ENCODE data around the gene HELZ2.
A peak's percentile ranks its signal among the peaks of the same experiment; 100 is the strongest.

The HELZ2 gene

GRCh38 chr20:63590218-63591146 is 16.4 kb upstream of the HELZ2 start:
- Mint-ChIP-seq H3K9me3 (no peaks in the 10 kb centered on the region), H3K4me3 (no peak overlapping the region), H3K36me3 (ENCODE audit: low read depth) (peaks cover 24% of the 10 kb centered on the region), H3K4me1 (peaks cover 11% of the 10 kb centered on the region), H3K27ac (no peak overlapping the region), H3K27me3 (no peaks in the 10 kb centered on the region)
- DNase-seq: no peak
- ATAC-seq: no peak

GRCh38 chr20:63589261-63590217 is 15.5 kb upstream of the HELZ2 start:
- Mint-ChIP-seq H3K27ac (no peak overlapping the region), H3K36me3 (ENCODE audit: low read depth) (peaks cover 21% of the 10 kb centered on the region), H3K9me3 (no peaks in the 10 kb centered on the region), H3K4me1 (peaks cover 11% of the 10 kb centered on the region), H3K27me3 (no peaks in the 10 kb centered on the region), H3K4me3 (no peak overlapping the region)
- ATAC-seq (no peak), DNase-seq (no peak)

GRCh38 chr20:63588641-63589041 is 14.6 kb upstream of the HELZ2 start:
- H3K27ac Mint-ChIP-seq: no peak overlapping the region
- H3K4me3 Mint-ChIP-seq: no peak overlapping the region
- H3K4me1 Mint-ChIP-seq: peaks cover 11% of the 10 kb centered on the region
- no peaks in the 10 kb centered on the region for H3K9me3 Mint-ChIP-seq
- H3K27me3 Mint-ChIP-seq: no peaks in the 10 kb centered on the region
- ATAC-seq (no peak), DNase-seq (no peak)
- H3K36me3 Mint-ChIP-seq (ENCODE audit: low read depth): peaks cover 21% of the 10 kb centered on the region

GRCh38 chr20:63587776-63588591 is 13.9 kb upstream of the HELZ2 start:
- ATAC-seq: no peak

GRCh38 chr20:63587256-63587655 is 13.2 kb upstream of the HELZ2 start:
- Mint-ChIP-seq H3K4me1 (peaks cover 11% of the 10 kb centered on the region), H3K27ac (no peak overlapping the region), H3K4me3 (no peak overlapping the region), H3K27me3 (no peaks in the 10 kb centered on the region), H3K36me3 (ENCODE audit: low read depth) (peaks cover 14% of the 10 kb centered on the region), H3K9me3 (no peaks in the 10 kb centered on the region)
- no peak for DNase-seq
- no peak for ATAC-seq

More at GRCh38 chr20:63587776-63588591, 13.9 kb upstream of the HELZ2 start:
- H3K4me1 Mint-ChIP-seq: peaks cover 11% of the 10 kb centered on the region
- no peak for DNase-seq
- H3K27ac Mint-ChIP-seq: no peak overlapping the region
- no peaks in the 10 kb centered on the region for H3K27me3 Mint-ChIP-seq
- H3K9me3 Mint-ChIP-seq: no peaks in the 10 kb centered on the region
- no peak overlapping the region for H3K4me3 Mint-ChIP-seq
- peaks cover 15% of the 10 kb centered on the region for H3K36me3 Mint-ChIP-seq (ENCODE audit: low read depth)

GRCh38 chr20:63586797-63587196 is 12.8 kb upstream of the HELZ2 start:
- ATAC-seq: no peak
- Mint-ChIP-seq H3K27me3 (no peaks in the 10 kb centered on the region), H3K4me1 (peaks cover 11% of the 10 kb centered on the region), H3K9me3 (no peaks in the 10 kb centered on the region), H3K4me3 (no peak overlapping the region), H3K36me3 (ENCODE audit: low read depth) (peaks cover 11% of the 10 kb centered on the region), H3K27ac (no peak overlapping the region)
- DNase-seq: no peak

- no peak for DNase-seq
- no peaks in the 10 kb centered on the region for H3K27me3 Mint-ChIP-seq
- no peak overlapping the region for H3K27ac Mint-ChIP-seq
- no peak for ATAC-seq
- H3K4me1 Mint-ChIP-seq: peaks cover 11% of the 10 kb centered on the region
- no peak overlapping the region for H3K4me3 Mint-ChIP-seq
- H3K9me3 Mint-ChIP-seq: no peaks in the 10 kb centered on the region
- peaks cover 8% of the 10 kb centered on the region for H3K36me3 Mint-ChIP-seq (ENCODE audit: low read depth)
Observed at GRCh38 chr20:63585616-63586565, 11.9 kb upstream of the HELZ2 start.

- DNase-seq (no peak), ATAC-seq (no peak)
- no peaks in the 10 kb centered on the region for H3K9me3 Mint-ChIP-seq
- no peak overlapping the region for H3K27ac Mint-ChIP-seq
- peaks cover 6% of the 10 kb centered on the region for H3K27me3 Mint-ChIP-seq
- no peak overlapping the region for H3K4me3 Mint-ChIP-seq
- no peaks in the 10 kb centered on the region for H3K36me3 Mint-ChIP-seq (ENCODE audit: low read depth)
- peaks cover 5% of the 10 kb centered on the region for H3K4me1 Mint-ChIP-seq
Observed at GRCh38 chr20:63582382-63583063, 8.5 kb upstream of the HELZ2 start.

GRCh38 chr20:63580796-63581461 is 6.9 kb upstream of the HELZ2 start:
- Mint-ChIP-seq H3K36me3 (ENCODE audit: low read depth) (no peaks in the 10 kb centered on the region), H3K4me1 (peaks cover 2% of the 10 kb centered on the region), H3K9me3 (no peaks in the 10 kb centered on the region), H3K4me3 (no peak overlapping the region), H3K27me3 (peaks cover 6% of the 10 kb centered on the region), H3K27ac (no peak overlapping the region)
- DNase-seq: peak; percentile 60
- ATAC-seq: peak; percentile 76

GRCh38 chr20:63579017-63579694 is 5.1 kb upstream of the HELZ2 start:
- H3K36me3 Mint-ChIP-seq (ENCODE audit: low read depth): no peaks in the 10 kb centered on the region
- ATAC-seq: no peak
- H3K9me3 Mint-ChIP-seq: no peaks in the 10 kb centered on the region

GRCh38 chr20:63578224-63579016 is 4.4 kb upstream of the HELZ2 start:
- no peak for DNase-seq
- Mint-ChIP-seq H3K36me3 (ENCODE audit: low read depth) (no peaks in the 10 kb centered on the region), H3K4me3 (no peak overlapping the region), H3K27me3 (peaks cover 9% of the 10 kb centered on the region), H3K27ac (no peak overlapping the region), H3K4me1 (peaks cover 5% of the 10 kb centered on the region), H3K9me3 (no peaks in the 10 kb centered on the region)
- ATAC-seq: no peak

More at GRCh38 chr20:63579017-63579694, 5.1 kb upstream of the HELZ2 start:
- DNase-seq: no peak
- no peak overlapping the region for H3K4me3 Mint-ChIP-seq
- no peak overlapping the region for H3K27ac Mint-ChIP-seq
- peaks cover 2% of the 10 kb centered on the region for H3K4me1 Mint-ChIP-seq
- peaks cover 9% of the 10 kb centered on the region for H3K27me3 Mint-ChIP-seq

Measured in activated naive CD8-positive, alpha-beta T cell treated with anti-CD3 and anti-CD28 coated beads, Interleukin-2, amount 50 U/mL, for 24 hours (primary cell).